ENCODE results near the gene DPYD.
A peak's percentile ranks its signal among the peaks of the same experiment; 100 is the strongest.

The DPYD gene

GRCh38 chr1:97827887-97828286 is 92.9 kb downstream of the DPYD start:
- no peak for TF ChIP-seq CTCF (IDR thresholded peaks at IDR 0.05; ENCODE audit: insufficient read depth, missing control alignments)
- FAIRE-seq = no peak
- no peak for DNase-seq (ENCODE audit: insufficient read length, low spot score)

- no peak for TF ChIP-seq CTCF (IDR thresholded peaks at IDR 0.05; ENCODE audit: insufficient read depth, missing control alignments)
- FAIRE-seq (no peak), DNase-seq (ENCODE audit: insufficient read length, low spot score) (no peak)
These were observed 94.0 kb downstream of the DPYD start for GRCh38 chr1:97826820-97827219.

GRCh38 chr1:97824624-97825023 is 96.2 kb downstream of the DPYD start:
- DNase-seq (ENCODE audit: insufficient read length, low spot score) = no peak
- TF ChIP-seq CTCF (IDR thresholded peaks at IDR 0.05; ENCODE audit: insufficient read depth, missing control alignments) = no peak
- no peak for FAIRE-seq

GRCh38 chr1:97824200-97824599 is 96.6 kb downstream of the DPYD start:
- no peak for TF ChIP-seq CTCF (IDR thresholded peaks at IDR 0.05; ENCODE audit: insufficient read depth, missing control alignments)
- FAIRE-seq (no peak), DNase-seq (ENCODE audit: insufficient read length, low spot score) (no peak)

- DNase-seq (ENCODE audit: insufficient read length, low spot score) (no peak), FAIRE-seq (peak; percentile 32)
- TF ChIP-seq CTCF (IDR thresholded peaks at IDR 0.05; ENCODE audit: insufficient read depth, missing control alignments) = peak; percentile 59
These were observed 100.2 kb downstream of the DPYD start for GRCh38 chr1:97820470-97821188.

GRCh38 chr1:97816927-97817326 is 103.9 kb downstream of the DPYD start:
- DNase-seq (ENCODE audit: insufficient read length, low spot score) (no peak), FAIRE-seq (no peak)
- no peak for TF ChIP-seq CTCF (IDR thresholded peaks at IDR 0.05; ENCODE audit: insufficient read depth, missing control alignments)

GRCh38 chr1:97814804-97815203 is 106.0 kb downstream of the DPYD start:
- DNase-seq (ENCODE audit: insufficient read length, low spot score) = no peak
- FAIRE-seq = no peak
- no peak for TF ChIP-seq CTCF (IDR thresholded peaks at IDR 0.05; ENCODE audit: insufficient read depth, missing control alignments)
